ENCODE measurements around the gene RNF40.
A peak's percentile ranks its signal among the peaks of the same experiment; 100 is the strongest.

RNF40 gene

GRCh38 chr16:30740364-30741251 lies 21.5 kb upstream of the RNF40 start:
- no peak for DNase-seq

DNA sequence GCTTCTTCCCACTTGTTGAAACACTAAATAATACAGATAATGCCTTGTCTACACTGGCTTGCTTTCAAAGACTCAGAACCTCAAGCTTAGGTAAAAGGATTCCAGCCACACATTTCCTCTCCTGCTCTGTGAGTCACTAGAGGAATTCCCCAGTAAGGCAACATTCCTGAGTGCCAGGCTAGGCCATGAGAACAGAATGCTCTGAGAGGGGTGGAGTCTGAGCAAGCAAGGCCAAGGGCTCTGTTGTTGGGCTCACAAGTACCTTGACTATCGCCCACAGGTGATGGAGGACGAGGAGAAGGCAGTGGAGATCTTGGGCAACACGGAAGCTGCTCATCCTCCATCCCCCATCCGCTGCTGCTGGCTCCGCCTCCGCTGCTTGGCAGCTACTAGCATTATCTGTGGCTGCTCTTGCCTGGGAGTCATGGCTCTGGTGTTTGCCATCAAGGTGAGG lies 20.6 kb upstream of the RNF40 start:
- DNase-seq = no peak

DNA sequence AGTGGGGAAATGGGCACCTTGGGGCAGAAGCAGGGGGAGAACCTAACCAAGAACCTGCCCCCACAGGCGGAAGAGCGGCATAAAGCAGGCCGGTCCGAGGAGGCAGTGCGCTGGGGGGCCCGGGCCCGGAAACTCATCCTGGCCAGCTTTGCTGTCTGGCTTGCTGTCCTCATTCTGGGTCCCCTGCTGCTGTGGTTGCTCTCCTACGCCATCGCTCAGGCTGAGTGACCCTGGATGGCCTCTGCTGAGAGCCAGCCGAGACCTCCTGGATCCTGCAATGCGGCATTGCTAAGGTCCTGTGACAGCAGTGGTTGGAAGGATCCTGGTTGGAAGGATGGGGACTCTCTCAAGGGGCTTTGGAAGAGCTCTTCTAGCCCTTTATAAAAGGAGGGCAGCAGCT lies 18.4 kb upstream of the RNF40 start:
- no peak for DNase-seq

DNA sequence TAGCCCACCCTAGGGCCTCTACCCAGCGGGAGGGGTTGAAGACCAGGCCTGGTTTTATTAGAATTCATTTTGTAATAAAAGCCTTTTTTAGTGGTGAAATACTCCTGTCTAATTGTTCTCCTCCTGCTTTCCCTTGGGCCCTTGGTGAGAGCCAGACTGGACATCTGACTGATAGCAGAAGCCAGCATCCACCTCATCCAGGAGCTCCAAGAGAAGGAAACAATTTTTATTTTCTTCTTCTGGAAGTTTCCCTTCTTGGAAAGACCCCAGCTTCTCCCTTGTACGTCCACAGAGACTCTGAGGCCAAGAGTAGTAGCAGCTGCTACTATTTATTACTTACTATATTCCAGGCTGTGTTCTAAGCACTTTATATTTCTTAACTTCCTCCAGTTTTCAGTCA lies 17.9 kb upstream of the RNF40 start:
- no peak for DNase-seq

GRCh38 chr16:30745082-30745481 lies 17.0 kb upstream of the RNF40 start:
- DNase-seq = no peak

GRCh38 chr16:30746638-30747175 lies 15.4 kb upstream of the RNF40 start:
- DNase-seq = no peak

- DNase-seq = no peak
Measured at GRCh38 chr16:30747331-30747730, 14.8 kb upstream of the RNF40 start.

DNA sequence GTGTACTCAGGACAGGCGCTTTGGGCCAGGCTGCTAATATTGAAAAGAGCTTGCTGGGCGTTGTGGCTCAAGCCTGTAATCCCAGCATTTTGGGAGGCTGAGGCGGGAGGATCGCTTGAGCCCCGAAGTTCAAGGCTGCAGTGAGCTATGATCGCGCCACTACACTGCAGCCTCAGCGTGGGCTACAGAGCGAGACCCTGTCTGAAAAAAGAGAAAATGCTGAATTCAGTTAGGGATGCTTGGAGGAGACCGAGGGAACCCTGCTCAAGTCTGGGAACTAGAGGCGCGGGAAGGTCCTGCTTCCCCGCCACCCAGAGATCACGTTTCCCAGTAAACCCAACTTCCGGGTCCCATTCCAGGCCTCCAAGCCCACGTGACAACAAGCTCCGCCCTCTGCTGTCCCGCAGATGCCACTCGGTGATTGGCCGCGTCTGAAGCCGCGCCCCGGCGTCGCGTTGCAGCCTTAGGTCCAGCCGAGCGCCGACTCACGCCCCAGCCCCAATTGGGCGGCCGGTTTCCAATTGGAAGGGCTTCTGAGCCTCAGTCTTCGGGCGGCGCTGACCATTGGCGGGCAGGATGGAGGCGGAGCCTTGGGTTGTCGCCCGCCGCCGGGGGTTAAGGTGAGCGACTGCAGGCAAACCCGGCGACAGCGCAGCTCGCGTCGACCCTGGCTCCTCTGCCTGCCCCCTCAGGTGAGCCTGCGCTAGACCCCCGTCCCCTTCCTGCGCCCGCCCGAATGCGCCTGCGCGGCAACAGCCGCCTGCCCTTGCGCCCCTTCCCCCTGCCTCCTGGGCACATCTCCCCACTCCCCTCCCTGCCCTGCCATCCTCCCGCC lies 14.1 kb upstream of the RNF40 start, which contains the start of gene PHKG2:
Gene PHKG2 (plus strand): TSS at position 627 of the 835 bp plus-strand sequence. CDS start 396 bp downstream, outside the sequence.
- DNase-seq = peak; percentile 95

- no peak for DNase-seq
Measured at GRCh38 chr16:30748634-30749445, 13.3 kb upstream of the RNF40 start.

- DNase-seq = no peak
Measured at GRCh38 chr16:30750201-30750600, 11.9 kb upstream of the RNF40 start.

- no peak for DNase-seq
Measured at GRCh38 chr16:30750876-30751465, 11.2 kb upstream of the RNF40 start.

GRCh38 chr16:30753596-30753995 lies 8.5 kb upstream of the RNF40 start:
- no peak for DNase-seq

GRCh38 chr16:30755955-30756780 lies 6.0 kb upstream of the RNF40 start:
- DNase-seq = no peak

- no peak for DNase-seq
Measured at GRCh38 chr16:30756781-30757100, 5.4 kb upstream of the RNF40 start.

DNA sequence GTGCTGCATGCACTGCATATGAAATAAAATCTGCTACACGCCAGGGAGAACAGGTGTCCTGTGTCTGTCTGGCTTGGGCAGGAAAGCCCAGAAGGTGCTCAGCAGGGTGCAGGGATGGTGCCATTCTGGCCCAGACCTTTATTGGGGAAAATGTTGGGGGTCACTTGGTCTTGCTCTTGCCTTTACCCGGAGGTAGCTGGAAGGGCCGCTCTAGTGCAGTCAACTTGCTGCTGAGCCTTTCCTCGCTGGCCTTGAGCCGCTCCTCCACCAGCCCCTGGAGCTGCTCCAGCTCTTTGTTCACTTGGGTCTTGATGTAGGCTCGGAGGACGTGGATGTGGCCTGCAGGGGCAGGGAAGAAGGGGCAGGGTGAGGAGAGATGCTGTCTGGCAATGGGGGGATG lies 4.8 kb upstream of the RNF40 start:
- DNase-seq = no peak

DNA sequence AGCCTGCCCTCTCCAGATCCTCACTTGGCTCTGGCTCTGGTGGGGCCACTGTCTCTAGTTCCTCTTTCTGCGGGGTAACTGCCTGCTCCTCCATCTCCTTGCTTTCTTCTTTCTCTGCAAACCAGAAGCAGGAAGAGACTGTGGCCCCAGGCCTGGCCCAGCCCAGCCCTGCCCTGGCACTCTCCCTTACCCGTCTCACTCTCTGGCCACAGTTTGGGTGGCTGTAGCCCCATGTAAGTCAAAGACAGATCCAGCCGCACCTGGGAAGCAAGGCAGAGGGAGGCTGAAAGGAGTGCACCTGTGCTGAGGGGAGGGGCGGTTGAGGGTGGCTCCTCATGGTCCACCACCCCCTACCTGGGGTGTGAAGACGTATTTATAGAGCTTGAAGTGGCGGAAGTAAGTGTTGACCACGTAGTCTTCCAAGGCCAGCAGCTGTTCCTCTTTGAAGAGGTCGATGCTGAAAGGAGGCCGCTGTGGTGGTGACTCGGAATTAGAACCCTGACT lies 3.1 kb upstream of the RNF40 start:
- DNase-seq = no peak

- DNase-seq = no peak
Measured at GRCh38 chr16:30760001-30760559, 2.0 kb upstream of the RNF40 start.

- no peak for DNase-seq
Measured at GRCh38 chr16:30760577-30761426, 1.3 kb upstream of the RNF40 start.

DNA sequence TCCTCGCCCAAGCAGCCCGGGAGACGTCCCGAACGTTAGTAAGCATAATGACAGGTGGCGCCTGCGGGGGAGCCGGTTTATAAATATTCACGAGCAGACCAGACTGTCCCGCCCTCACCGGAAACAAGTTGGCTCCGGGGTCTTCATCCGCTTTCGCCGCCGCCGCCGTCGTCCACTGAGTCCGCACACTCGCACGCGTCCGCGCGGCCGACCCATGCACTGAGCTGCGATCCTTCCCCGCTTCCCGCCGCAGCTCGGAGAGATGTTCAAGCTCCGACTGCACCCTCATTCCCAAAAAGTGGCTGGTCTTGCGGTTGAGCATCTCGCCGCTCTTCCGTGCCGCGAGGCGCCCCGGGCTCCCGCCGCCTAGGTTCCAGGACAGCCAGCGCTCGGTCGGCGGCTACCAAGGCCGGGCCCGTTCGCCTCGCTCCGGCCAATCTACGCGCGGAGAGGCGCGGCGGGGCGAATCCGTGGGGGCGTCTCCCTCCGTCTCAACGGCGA lies 645 bp upstream of the RNF40 start:
- DNase-seq = peak; percentile 34

Data from effector CD4-positive, alpha-beta T cell (primary cell).